ENCODE data around the gene MLXIPL.

DNA sequence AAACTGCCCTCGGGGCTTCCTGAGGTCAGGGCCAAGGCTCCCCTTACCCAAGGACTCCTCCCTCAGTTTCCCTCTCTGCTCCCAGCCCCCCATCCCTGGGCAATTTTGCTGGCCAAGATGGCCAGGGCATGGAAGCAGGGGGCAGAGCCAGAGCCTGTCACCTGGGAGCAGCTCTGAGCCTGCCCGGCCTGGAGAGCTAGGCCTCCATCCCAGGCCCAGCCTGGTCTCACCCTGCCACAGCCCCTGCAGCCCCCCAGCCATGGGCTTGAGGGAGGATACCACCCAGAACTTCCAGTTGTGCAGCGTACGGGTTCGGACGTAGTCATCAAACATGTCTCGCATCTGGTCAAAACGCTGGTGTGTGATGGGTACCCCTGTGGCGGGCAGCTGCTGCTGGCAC, 29.0 kb downstream of the MLXIPL start:
- TF ChIP-seq, protein P1, sequence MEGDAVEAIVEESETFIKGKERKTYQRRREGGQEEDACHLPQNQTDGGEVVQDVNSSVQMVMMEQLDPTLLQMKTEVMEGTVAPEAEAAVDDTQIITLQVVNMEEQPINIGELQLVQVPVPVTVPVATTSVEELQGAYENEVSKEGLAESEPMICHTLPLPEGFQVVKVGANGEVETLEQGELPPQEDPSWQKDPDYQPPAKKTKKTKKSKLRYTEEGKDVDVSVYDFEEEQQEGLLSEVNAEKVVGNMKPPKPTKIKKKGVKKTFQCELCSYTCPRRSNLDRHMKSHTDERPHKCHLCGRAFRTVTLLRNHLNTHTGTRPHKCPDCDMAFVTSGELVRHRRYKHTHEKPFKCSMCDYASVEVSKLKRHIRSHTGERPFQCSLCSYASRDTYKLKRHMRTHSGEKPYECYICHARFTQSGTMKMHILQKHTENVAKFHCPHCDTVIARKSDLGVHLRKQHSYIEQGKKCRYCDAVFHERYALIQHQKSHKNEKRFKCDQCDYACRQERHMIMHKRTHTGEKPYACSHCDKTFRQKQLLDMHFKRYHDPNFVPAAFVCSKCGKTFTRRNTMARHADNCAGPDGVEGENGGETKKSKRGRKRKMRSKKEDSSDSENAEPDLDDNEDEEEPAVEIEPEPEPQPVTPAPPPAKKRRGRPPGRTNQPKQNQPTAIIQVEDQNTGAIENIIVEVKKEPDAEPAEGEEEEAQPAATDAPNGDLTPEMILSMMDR (IDR thresholded peaks at IDR 0.05), result no peak
- TF ChIP-seq POLR2AphosphoS5 (IDR thresholded peaks at IDR 0.05), result no peak
- TF ChIP-seq POLR2A (IDR thresholded peaks at IDR 0.05), result no peak
- no peak for TF ChIP-seq EP300 (IDR thresholded peaks at IDR 0.05)

Measured in gastroesophageal sphincter (tissue), 3 donors.